ENCODE results near the gene SKIC8. TPM values are rescaled to one million over a fixed set of nuclear protein-coding genes. Genes with fewer than 3 reads are reported as not detected.

SKIC8 gene
- total and polyA plus RNA-seq, 2 experiments from 2014 or later = 61.5 to 113 TPM

GRCh38 chr15:78276064-78276943, 23.1 kb downstream of the SKIC8 start:
- H3K4me1 ChIP-seq (ENCODE audit: low read depth) = no peaks in the 10 kb centered on the region
- TF ChIP-seq CTCF (IDR thresholded peaks at IDR 0.05; ENCODE audit: low read depth, low read length) = no peak
- no peak overlapping the region for H3K27ac ChIP-seq
- H3K27me3 ChIP-seq = no peaks in the 10 kb centered on the region
- no peak for DNase-seq (ENCODE audit: low read depth in 1 of 2, low spot score in 1 of 2)
- H3K9me3 ChIP-seq (ENCODE audit: low read depth) = no peaks in the 10 kb centered on the region
- no peaks in the 10 kb centered on the region for H3K36me3 ChIP-seq
- H3K4me3 ChIP-seq = no peak overlapping the region

- H3K4me1 ChIP-seq (ENCODE audit: low read depth) = no peaks in the 10 kb centered on the region
- no peak for DNase-seq (ENCODE audit: low read depth in 1 of 2, low spot score in 1 of 2)
- H3K9me3 ChIP-seq (ENCODE audit: low read depth) = no peaks in the 10 kb centered on the region
- no peaks in the 10 kb centered on the region for H3K36me3 ChIP-seq
- no peaks in the 10 kb centered on the region for H3K27me3 ChIP-seq
- TF ChIP-seq CTCF (IDR thresholded peaks at IDR 0.05; ENCODE audit: low read depth, low read length) = no peak
- no peak overlapping the region for H3K27ac ChIP-seq
- H3K4me3 ChIP-seq = no peak overlapping the region
Measured at GRCh38 chr15:78274994-78275393, 24.4 kb downstream of the SKIC8 start.

GRCh38 chr15:78272776-78273175, 26.6 kb downstream of the SKIC8 start:
- Histone ChIP-seq H3K36me3 (no peaks in the 10 kb centered on the region), H3K27me3 (no peaks in the 10 kb centered on the region), H3K4me3 (no peak overlapping the region), H3K4me1 (ENCODE audit: low read depth) (no peaks in the 10 kb centered on the region), H3K9me3 (ENCODE audit: low read depth) (no peaks in the 10 kb centered on the region), H3K27ac (no peak overlapping the region)
- no peak for DNase-seq (ENCODE audit: low read depth in 1 of 2, low spot score in 1 of 2)
- no peak for TF ChIP-seq CTCF (IDR thresholded peaks at IDR 0.05; ENCODE audit: low read depth, low read length)

- no peak overlapping the region for H3K27ac ChIP-seq
- no peak for TF ChIP-seq CTCF (IDR thresholded peaks at IDR 0.05; ENCODE audit: low read depth, low read length)
- H3K27me3 ChIP-seq = no peaks in the 10 kb centered on the region
- H3K9me3 ChIP-seq (ENCODE audit: low read depth) = no peaks in the 10 kb centered on the region
- H3K4me3 ChIP-seq = no peak overlapping the region
- DNase-seq (ENCODE audit: low read depth in 1 of 2, low spot score in 1 of 2) = no peak
- H3K4me1 ChIP-seq (ENCODE audit: low read depth) = peaks cover under 1% of the 10 kb centered on the region
- H3K36me3 ChIP-seq = no peaks in the 10 kb centered on the region
Measured at GRCh38 chr15:78272316-78272715, 27.1 kb downstream of the SKIC8 start.

GRCh38 chr15:78266806-78267205, 32.6 kb downstream of the SKIC8 start:
- peaks cover 8% of the 10 kb centered on the region for H3K27me3 ChIP-seq
- H3K4me3 ChIP-seq = no peak overlapping the region
- H3K9me3 ChIP-seq (ENCODE audit: low read depth) = no peaks in the 10 kb centered on the region
- H3K4me1 ChIP-seq (ENCODE audit: low read depth) = peaks cover 19% of the 10 kb centered on the region
- H3K36me3 ChIP-seq = no peaks in the 10 kb centered on the region
- TF ChIP-seq CTCF (IDR thresholded peaks at IDR 0.05; ENCODE audit: low read depth, low read length) = no peak
- H3K27ac ChIP-seq = peak overlapping the region; percentile 89
- no peak for DNase-seq (ENCODE audit: low read depth in 1 of 2, low spot score in 1 of 2)
